ENCODE measurements around the gene CLK3. TPM values are rescaled to one million over a fixed set of nuclear protein-coding genes. Genes with fewer than 3 reads are reported as not detected.

The CLK3 gene
- total RNA-seq, 1 donor from 2014 or later = 102 TPM

- H3K4me3 ChIP-seq (ENCODE audit: low read depth, low read length) = no peak overlapping the region
- no peak for TF ChIP-seq CTCF (conservative IDR thresholded peaks at IDR 0.05; ENCODE audit: low read depth, low read length)
- DNase-seq (ENCODE audit: low read depth) = no peak
Measured at GRCh38 chr15:74631087-74631385, 15.4 kb downstream of the CLK3 start.

- no peak for DNase-seq (ENCODE audit: low read depth)
- no peak overlapping the region for H3K4me3 ChIP-seq (ENCODE audit: low read depth, low read length)
- TF ChIP-seq CTCF (conservative IDR thresholded peaks at IDR 0.05; ENCODE audit: low read depth, low read length) = no peak
Measured at GRCh38 chr15:74631408-74631807, 15.8 kb downstream of the CLK3 start.

GRCh38 chr15:74631935-74632560 lies 16.4 kb downstream of the CLK3 start:
- DNase-seq (ENCODE audit: low read depth) = no peak
- no peak overlapping the region for H3K4me3 ChIP-seq (ENCODE audit: low read depth, low read length)
- peak; percentile 92 for TF ChIP-seq CTCF (conservative IDR thresholded peaks at IDR 0.05; ENCODE audit: low read depth, low read length)

GRCh38 chr15:74632601-74633000 lies 17.0 kb downstream of the CLK3 start:
- DNase-seq (ENCODE audit: low read depth) = no peak
- no peak for TF ChIP-seq CTCF (conservative IDR thresholded peaks at IDR 0.05; ENCODE audit: low read depth, low read length)
- no peak overlapping the region for H3K4me3 ChIP-seq (ENCODE audit: low read depth, low read length)

- peak; percentile 18 for TF ChIP-seq CTCF (conservative IDR thresholded peaks at IDR 0.05; ENCODE audit: low read depth, low read length)
- H3K4me3 ChIP-seq (ENCODE audit: low read depth, low read length) = no peak overlapping the region
- DNase-seq (ENCODE audit: low read depth) = no peak
Measured at GRCh38 chr15:74633781-74634180, 18.1 kb downstream of the CLK3 start.

GRCh38 chr15:74635228-74635627 lies 19.6 kb downstream of the CLK3 start:
- no peak for DNase-seq (ENCODE audit: low read depth)
- no peak overlapping the region for H3K4me3 ChIP-seq (ENCODE audit: low read depth, low read length)
- peak; percentile 95 for TF ChIP-seq CTCF (conservative IDR thresholded peaks at IDR 0.05; ENCODE audit: low read depth, low read length)

GRCh38 chr15:74636984-74637383 lies 21.3 kb downstream of the CLK3 start:
- H3K4me3 ChIP-seq (ENCODE audit: low read depth, low read length) = no peak overlapping the region
- DNase-seq (ENCODE audit: low read depth) = no peak
- TF ChIP-seq CTCF (conservative IDR thresholded peaks at IDR 0.05; ENCODE audit: low read depth, low read length) = no peak
